Spinal cord (tissue), 10 donors: Measurements from ENCODE around the gene C1D. TPM values are rescaled to one million over a fixed set of nuclear protein-coding genes. Genes with fewer than 3 reads are reported as not detected.
"Not testable (repeated sequence)": the region's sequence is repeated elsewhere in the genome, so short reads cannot be mapped to it uniquely, and the experiment has no call there.

Experiments
- DNase-seq, 6 donors: peaks; one replicate each; pipeline versions ENCODE4 v3.0.0 to v3.0.0-alpha.2; 2013 to 2015; ENCODE audit warnings: low spot score in 6 of 6, low read depth in 4 of 6
- H3K27ac ChIP-seq: one replicate; pipeline ENCODE4 v1.5.1; 2013; ENCODE audit warnings: low read depth, low read length, control low read depth
- H3K27me3 ChIP-seq: one replicate; pipeline ENCODE4 v1.6.1; 2013; ENCODE audit warnings: low read length; ENCODE audit not compliant: control insufficient read depth, insufficient read depth
- H3K36me3 ChIP-seq: one replicate; pipeline ENCODE4 v1.6.1; 2013; ENCODE audit warnings: low read length; ENCODE audit not compliant: control insufficient read depth, insufficient read depth
- H3K4me1 ChIP-seq: one replicate; pipeline ENCODE4 v1.6.1; 2013; ENCODE audit warnings: low read length; ENCODE audit not compliant: control insufficient read depth, insufficient read depth
- H3K4me3 ChIP-seq: one replicate; pipeline ENCODE4 v1.5.1; 2013; ENCODE audit warnings: low read depth, low read length, control low read depth
- H3K9me3 ChIP-seq: one replicate; pipeline ENCODE4 v1.6.1; 2013; ENCODE audit warnings: low read length; ENCODE audit not compliant: control insufficient read depth, insufficient read depth
- WGBS: methylation state at CpG from one replicate; pipeline ENCODE4 v1.1.5; 2013; ENCODE audit warnings: missing lambda C conversion rate; ENCODE audit not compliant: insufficient coverage; 5-methylcytosine and 5-hydroxymethylcytosine counted together
- polyA plus RNA-seq, 2 donors: library from polyadenylated mRNA; unstranded; fragments of 120-200 nt; gene quantifications; one replicate each; pipeline ENCODE4 v1.2.1, GENCODE V29; 2013; ENCODE audit not compliant: insufficient read length in 2 of 2
- total RNA-seq, 2 donors: library from RNA; depleted of rRNA in 1 of 2; stranded (reverse); fragments of 120-200 nt in 1 of 2; fragments of >200 nt in 1 of 2; gene quantifications; one replicate each; pipeline versions ENCODE4 v1.2.3 to v1.2.4, GENCODE V29; 2013 to 2014
- donor health status: healthy.

The C1D gene
- total and polyA plus RNA-seq, 4 donors: 19.5 to 49.6 (median 39.1) TPM

DNA sequence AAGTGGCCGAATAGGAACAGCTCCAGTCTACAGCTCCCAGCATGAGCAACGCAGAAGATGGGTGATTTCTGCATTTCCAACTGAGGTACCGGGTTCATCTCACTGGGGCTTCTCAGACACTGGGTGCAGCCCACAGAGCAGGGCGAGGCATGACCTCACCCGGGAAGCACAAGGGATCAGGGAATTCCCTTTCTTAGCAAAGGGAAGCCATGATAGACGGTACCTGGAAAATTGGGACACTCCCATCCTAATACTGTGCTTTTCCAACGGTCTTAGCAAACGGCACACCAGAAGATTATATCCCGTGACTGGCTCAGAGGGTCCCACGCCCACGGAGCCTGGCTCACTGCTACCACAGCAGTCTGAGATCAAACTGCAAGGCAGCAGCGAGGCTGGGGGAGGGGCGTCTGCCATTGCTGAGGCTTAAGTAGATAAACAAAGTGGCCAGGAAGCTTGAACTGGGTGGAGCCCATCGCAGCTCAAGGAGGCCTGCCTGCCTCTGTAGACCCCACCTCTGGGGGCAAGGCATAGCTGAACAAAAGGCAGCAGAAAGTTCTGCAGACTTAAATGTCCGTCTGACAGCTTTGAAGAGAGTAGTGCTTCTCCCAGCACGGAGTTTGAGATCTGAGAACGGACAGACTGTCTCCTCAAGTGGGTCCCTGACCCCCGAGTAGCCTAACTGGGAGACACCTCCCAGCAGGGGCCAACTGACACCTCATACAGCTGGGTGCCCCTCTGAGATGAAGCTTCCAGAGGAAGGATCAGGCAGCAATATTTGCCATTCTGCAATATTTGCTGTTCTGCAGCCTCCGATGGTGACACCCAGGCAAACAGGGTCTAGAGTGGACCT, 1.2 kb upstream of the C1D start:
- not testable (repeated sequence) for DNase-seq, H3K9me3 ChIP-seq, H3K4me1 ChIP-seq, H3K36me3 ChIP-seq, H3K27me3 ChIP-seq, H3K27ac ChIP-seq, H3K4me3 ChIP-seq
- WGBS: 88% methylated on average over 19 of the region's 19 CpGs

DNA sequence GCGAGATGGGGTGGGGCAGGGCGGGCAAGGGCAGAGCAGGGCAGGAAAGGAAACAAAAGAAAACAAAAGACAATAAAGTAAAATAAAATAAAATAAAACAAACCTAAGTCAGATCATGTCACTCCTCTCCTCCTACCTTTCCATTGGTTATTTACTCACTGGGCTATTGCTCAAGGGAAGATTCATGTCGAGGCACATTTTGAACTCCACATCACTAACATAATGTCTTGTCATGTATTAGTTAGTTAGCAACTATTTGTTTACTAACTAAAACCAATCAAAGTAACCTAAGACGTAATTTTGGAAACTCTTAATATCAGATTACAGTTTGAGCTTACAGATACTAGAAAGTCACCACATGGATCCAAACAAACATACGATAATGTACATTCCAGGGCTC, 2.2 kb downstream of the C1D start:
- Histone ChIP-seq H3K27me3 (no peaks in the 10 kb centered on the region), H3K27ac (no peak overlapping the region), H3K4me3 (no peak overlapping the region), H3K36me3 (no peaks in the 10 kb centered on the region), H3K9me3 (no peaks in the 10 kb centered on the region), H3K4me1 (peaks cover 4% of the 10 kb centered on the region)
- WGBS: no CpG with 5 or more reads among the region's 5 CpGs
- no peak for DNase-seq

DNA sequence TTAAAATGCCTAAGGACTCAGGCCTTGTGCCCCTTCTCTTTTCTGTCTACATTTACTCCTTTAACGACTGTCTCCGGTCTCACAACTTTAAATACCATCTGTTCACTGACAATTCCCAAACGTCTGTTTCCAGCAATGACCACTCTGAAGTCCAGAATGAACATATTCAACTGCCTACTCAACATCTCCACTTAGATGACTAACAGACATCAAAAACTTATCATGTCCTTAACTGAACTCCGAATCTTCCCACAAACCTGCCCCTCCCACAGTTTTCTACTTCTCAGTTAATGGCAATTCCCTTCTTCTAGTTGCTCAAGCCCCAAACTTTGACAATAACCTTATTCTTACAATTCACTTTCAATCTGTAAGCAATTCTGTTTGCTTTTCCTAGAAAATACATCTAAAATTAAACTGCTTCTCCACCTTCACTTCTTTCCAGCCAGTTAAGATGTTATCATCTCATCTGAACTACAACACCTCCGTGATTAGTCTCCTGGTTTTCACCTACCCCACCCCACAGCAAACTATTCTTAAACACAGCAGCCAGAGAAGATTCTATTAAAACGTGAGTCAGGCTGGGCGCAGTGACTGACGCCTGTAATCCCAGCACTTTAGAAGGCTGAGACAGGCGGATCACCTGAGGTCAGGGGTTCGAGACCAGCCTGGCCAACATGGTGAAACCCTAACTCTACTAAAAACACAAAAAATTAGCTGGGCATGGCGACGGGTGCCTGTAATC, 2.8 kb downstream of the C1D start:
- Histone ChIP-seq H3K36me3 (no peaks in the 10 kb centered on the region), H3K27me3 (no peaks in the 10 kb centered on the region), H3K9me3 (no peaks in the 10 kb centered on the region), H3K4me1 (peaks cover 4% of the 10 kb centered on the region), H3K4me3 (no peak overlapping the region), H3K27ac (no peak overlapping the region)
- DNase-seq: no peak
- 85% methylated on average over 11 of the region's 12 CpGs for WGBS

DNA sequence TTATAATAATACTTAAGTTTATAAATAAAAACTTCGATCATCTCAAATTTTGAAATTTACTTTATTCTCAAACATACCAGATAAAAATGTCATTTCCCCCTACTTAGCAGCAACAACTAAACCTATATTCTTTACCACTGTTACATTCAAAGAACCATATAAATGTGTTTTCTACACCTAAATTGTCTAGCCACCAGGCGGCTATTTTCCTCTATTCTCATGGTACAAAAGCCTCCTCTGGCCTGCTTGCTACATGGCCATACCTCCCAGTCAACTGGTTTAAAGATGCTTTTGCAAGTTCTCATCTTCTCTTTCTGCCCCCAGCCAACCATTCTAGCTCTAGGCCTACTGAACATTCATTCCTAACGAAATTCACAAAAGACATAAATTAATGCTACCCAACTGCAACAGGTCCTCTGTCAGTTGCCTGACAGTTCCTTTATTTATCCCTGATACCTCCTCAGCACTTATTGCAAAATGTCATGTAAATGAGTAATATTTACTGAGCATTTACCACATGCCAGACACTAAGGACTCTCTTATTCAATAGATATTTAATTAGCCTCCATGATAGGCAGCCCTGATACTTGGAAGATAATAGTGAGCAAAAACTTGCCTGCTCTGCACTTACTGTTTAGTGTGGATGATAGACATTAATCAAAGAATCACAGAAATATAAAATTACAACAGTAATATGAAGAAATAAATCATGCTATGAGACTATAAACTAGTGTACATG, 5.0 kb downstream of the C1D start:
- H3K27ac ChIP-seq: no peak overlapping the region
- no peaks in the 10 kb centered on the region for H3K4me1 ChIP-seq
- H3K36me3 ChIP-seq: no peaks in the 10 kb centered on the region
- no peaks in the 10 kb centered on the region for H3K9me3 ChIP-seq
- H3K4me3 ChIP-seq: no peak overlapping the region
- DNase-seq: no peak
- no peaks in the 10 kb centered on the region for H3K27me3 ChIP-seq
- WGBS: 100% methylated on average over 2 of the region's 3 CpGs

DNA sequence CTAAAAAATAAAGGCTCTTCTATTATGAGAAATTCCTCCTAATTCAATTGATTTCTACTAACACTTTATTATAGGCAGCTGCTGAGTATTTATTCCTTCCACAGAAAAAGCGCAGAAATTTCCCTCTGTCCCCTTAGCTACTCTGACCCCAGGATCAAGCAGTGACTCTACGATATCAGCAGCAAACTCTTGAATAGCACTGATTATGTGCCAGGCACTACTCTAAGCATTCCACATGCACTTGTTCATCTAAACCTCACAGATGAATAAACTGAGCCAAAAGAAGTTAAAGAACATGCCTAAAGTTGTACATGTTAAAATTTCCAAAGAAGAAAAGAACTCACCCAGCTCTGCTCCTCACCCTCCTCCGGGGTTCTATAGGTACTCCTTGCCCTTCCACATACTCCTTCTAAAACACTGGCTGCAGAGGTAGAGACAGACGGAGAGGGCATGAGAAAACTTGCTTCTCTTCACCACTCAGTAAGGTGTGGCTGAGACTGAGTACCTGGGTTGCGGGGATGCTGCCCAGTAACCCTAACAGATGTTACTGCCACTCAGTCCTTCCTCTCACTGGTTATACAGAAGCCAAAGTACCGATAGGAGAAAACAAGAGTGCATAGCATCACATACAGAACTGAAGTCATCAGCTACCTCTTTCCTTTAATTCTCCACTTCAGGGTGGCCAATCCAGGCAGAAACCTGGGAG, 9.9 kb downstream of the C1D start:
- no peak for DNase-seq
- no peak overlapping the region for H3K4me3 ChIP-seq
- no peaks in the 10 kb centered on the region for H3K27me3 ChIP-seq
- no peaks in the 10 kb centered on the region for H3K36me3 ChIP-seq
- H3K4me1 ChIP-seq: no peaks in the 10 kb centered on the region
- no peak overlapping the region for H3K27ac ChIP-seq
- no peaks in the 10 kb centered on the region for H3K9me3 ChIP-seq
- 89% methylated on average over 4 of the region's 6 CpGs for WGBS

DNA sequence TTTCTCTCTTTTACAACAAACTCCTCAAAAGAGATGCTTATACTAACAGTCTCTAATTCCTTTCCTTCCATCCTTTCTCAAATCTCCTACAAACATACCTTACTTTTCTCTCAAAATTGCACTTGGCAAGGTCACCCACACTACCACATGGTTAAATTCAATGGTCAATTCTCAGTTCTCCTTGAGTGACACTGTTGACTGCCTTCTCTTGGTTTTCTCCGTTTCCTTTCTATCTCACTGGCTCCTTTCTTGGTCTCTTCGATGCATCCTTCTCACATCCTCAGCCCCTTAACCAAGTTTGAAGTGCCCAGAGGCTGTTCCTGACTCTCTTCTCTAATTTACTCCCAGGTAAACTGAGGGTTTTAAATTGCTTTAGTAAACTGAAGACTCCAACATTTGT, 12.5 kb downstream of the C1D start:
- no peak overlapping the region for H3K4me3 ChIP-seq
- H3K36me3 ChIP-seq: no peaks in the 10 kb centered on the region
- H3K27me3 ChIP-seq: no peaks in the 10 kb centered on the region
- WGBS: 100% methylated on average over 2 of the region's 2 CpGs
- no peaks in the 10 kb centered on the region for H3K4me1 ChIP-seq
- H3K27ac ChIP-seq: no peak overlapping the region
- no peak for DNase-seq
- no peaks in the 10 kb centered on the region for H3K9me3 ChIP-seq

DNA sequence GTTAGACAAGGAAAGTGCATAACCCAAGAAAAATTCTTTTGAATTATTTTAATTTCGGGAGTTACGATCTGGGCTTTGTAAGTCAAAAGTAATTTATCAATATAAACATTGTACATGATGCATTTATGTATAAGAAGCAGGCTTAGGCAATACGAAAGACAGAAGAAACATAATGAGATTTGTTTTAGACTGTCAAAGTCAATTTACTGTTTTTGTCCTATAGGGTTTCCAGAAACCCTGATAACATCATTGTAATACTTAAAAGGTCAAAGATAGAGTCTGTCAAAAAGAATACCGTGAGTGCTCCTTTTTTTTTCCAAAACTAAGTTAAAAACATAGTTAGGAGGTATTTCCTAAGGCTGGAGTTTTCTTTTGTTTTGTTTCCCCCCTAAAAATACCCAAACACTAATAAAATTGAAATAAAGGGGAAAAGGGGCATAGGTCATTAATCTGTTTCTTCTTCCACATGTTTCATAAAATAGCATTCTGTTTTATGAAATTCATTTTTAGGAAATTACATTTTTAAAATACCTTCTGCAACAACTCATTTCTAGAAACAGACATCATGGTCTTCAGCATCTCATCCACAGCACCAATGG, 16.1 kb downstream of the C1D start:
- Histone ChIP-seq H3K9me3 (no peaks in the 10 kb centered on the region), H3K27me3 (no peaks in the 10 kb centered on the region), H3K36me3 (no peaks in the 10 kb centered on the region), H3K4me1 (no peaks in the 10 kb centered on the region), H3K27ac (no peak overlapping the region), H3K4me3 (no peak overlapping the region)
- no CpG with 5 or more reads among the region's 4 CpGs for WGBS
- no peak for DNase-seq

DNA sequence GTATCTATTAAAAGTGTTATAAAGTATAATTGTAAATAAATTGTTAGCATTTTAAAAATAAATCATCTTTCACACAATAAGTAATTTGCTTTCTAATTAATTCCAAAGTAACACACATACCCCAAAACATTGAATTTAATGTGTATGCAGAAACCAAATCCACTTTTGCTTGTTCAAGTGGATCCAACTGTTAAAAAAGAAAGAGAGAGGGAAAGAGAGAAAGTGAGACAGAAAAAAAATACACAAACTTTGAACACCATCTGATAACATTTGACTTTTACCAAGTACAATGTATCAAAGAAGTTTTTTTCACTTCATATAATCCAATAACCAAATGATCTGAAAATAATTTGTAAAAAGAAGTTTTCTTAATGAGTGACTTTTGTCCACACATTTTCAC, 16.6 kb downstream of the C1D start:
- Histone ChIP-seq H3K27ac (no peak overlapping the region), H3K27me3 (no peaks in the 10 kb centered on the region)
- DNase-seq: no peak

DNA sequence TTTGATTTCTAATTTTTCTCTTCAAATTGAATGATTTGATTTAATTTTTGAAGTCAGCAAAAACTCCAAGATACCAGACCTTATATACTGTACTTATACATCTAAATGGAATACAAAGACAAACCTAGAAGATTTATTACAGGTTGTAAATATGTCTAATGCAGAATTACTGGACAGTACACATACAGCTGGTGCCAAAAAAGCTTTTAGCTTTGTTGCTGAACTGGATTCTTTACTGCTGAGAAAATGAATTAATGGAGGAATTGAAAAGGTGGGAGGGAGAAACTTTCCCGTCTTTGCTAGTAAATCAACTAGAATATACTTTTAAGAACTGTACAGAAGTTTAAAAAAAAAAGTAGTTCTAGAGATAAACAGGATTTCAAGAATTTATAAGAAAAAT, 17.5 kb downstream of the C1D start:
- no peaks in the 10 kb centered on the region for H3K9me3 ChIP-seq
- no peaks in the 10 kb centered on the region for H3K36me3 ChIP-seq
- H3K27me3 ChIP-seq: no peaks in the 10 kb centered on the region
- peak in 1 of 6 donors; percentile 33 for DNase-seq
- H3K4me3 ChIP-seq: no peak overlapping the region
- no CpG with 5 or more reads among the region's 1 CpG for WGBS
- no peak overlapping the region for H3K27ac ChIP-seq
- H3K4me1 ChIP-seq: no peaks in the 10 kb centered on the region

More for the DNA sequence above, 16.6 kb downstream of the C1D start:
- H3K4me3 ChIP-seq: no peak overlapping the region
- H3K4me1 ChIP-seq: no peaks in the 10 kb centered on the region
- H3K36me3 ChIP-seq: no peaks in the 10 kb centered on the region
- H3K9me3 ChIP-seq: no peaks in the 10 kb centered on the region
